Gastroesophageal sphincter (tissue), 3 donors: ENCODE results near the gene ODAD2.

Experiments used
- EP300 ChIP-seq: sonication (generic); formaldehyde crosslinking; IDR thresholded peaks from one replicate; pipeline ENCODE4 v1.6.1; 2017; ENCODE audit warnings: antibody characterized with exemption, mild to moderate bottlenecking
- POLR2A ChIP-seq, 2 donors: fragments of 450-650 bp; IDR thresholded peaks; one replicate each; pipeline ENCODE4 v1.6.1; 2017; ENCODE audit warnings: antibody characterized with exemption in 2 of 2, mild to moderate bottlenecking in 2 of 2, moderate library complexity in 1 of 2
- POLR2AphosphoS5 ChIP-seq: sonication (generic); formaldehyde crosslinking; IDR thresholded peaks from one replicate; pipeline ENCODE4 v1.6.1; 2017; ENCODE audit warnings: antibody characterized with exemption
- TF ChIP-seq, protein P1 (sequence below), 4 experiments: fragments of 200-600 bp in 2 of 4; fragments of 450-650 bp in 2 of 4; sonication (generic) in 1 of 4; IDR thresholded peaks; one replicate each; pipeline ENCODE4 v1.5.1; 2017 to 2019; ENCODE audit warnings: antibody characterized with exemption in 4 of 4, mild to moderate bottlenecking in 2 of 4, moderate library complexity in 2 of 4

DNA sequence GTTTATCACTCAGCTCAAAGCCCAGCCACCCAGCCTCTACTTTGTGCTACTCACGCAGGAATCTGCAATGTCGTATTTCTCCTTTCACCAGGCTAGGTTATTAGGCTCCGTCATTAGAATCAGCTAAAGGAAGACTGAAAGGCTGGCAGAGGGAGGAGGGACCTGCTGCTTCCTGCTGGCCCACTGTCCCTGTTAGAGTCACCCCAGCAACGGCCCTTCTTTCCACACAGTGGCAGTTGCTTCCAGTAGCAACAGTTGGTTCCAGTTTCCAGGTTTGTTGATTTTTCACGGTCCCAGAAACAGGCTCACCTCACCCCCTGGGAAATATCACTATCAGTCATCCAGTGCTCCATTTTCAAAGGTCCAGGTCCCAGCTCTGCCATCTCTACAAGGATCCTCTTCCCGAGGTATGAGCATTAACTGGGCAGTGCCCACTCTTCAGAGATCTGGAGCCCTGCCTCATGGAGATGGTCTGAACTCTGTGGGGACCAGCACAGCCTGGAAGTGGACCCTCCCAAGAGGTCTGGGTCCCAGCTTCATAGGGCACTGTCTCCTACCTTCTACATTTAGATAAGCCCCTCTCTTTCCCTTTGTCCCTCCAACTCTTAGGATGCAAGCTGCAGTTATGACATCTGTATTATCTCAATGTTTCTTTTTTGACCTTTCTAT is 15.9 kb downstream of the ODAD2 start:
- no peak for TF ChIP-seq POLR2AphosphoS5
- TF ChIP-seq, protein P1, sequence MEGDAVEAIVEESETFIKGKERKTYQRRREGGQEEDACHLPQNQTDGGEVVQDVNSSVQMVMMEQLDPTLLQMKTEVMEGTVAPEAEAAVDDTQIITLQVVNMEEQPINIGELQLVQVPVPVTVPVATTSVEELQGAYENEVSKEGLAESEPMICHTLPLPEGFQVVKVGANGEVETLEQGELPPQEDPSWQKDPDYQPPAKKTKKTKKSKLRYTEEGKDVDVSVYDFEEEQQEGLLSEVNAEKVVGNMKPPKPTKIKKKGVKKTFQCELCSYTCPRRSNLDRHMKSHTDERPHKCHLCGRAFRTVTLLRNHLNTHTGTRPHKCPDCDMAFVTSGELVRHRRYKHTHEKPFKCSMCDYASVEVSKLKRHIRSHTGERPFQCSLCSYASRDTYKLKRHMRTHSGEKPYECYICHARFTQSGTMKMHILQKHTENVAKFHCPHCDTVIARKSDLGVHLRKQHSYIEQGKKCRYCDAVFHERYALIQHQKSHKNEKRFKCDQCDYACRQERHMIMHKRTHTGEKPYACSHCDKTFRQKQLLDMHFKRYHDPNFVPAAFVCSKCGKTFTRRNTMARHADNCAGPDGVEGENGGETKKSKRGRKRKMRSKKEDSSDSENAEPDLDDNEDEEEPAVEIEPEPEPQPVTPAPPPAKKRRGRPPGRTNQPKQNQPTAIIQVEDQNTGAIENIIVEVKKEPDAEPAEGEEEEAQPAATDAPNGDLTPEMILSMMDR (IDR thresholded peaks at IDR 0.05) = no peak
- TF ChIP-seq POLR2A (IDR thresholded peaks at IDR 0.05) = no peak
- TF ChIP-seq EP300 = no peak
